Tibial nerve (tissue), 3 donors: Measurements from ENCODE around the gene BCAS1.

ENCODE experiments used
- CTCF ChIP-seq, 5 experiments: fragments of 200-600 bp in 3 of 5; fragments of 450-650 bp in 2 of 5; sonication (generic) in 3 of 5; IDR thresholded peaks; one replicate each; pipeline ENCODE4 v1.5.1; 2016 to 2019; ENCODE audit warnings: antibody characterized with exemption in 5 of 5, mild to moderate bottlenecking in 3 of 5, moderate library complexity in 2 of 5
- POLR2A ChIP-seq, 2 donors: fragments of 450-650 bp; IDR thresholded peaks; one replicate each; pipeline ENCODE4 v1.6.1; 2017; ENCODE audit warnings: antibody characterized with exemption in 2 of 2, mild to moderate bottlenecking in 2 of 2, moderate library complexity in 2 of 2

GRCh38 chr20:53981130-53981529 lies 89.3 kb downstream of the BCAS1 start:
- TF ChIP-seq POLR2A (IDR thresholded peaks at IDR 0.05) = no peak
- no peak for TF ChIP-seq CTCF (IDR thresholded peaks at IDR 0.05)
